GM19395 (cell line): Measurements from ENCODE around the gene MTCH1.

Experiments used
- ATAC-seq: cut with Tn5 transposase; IDR thresholded peaks from one replicate; pipeline ENCODE4 v1.9.1; 2021; ENCODE audit warnings: mild to moderate bottlenecking, moderate library complexity; ENCODE audit not compliant: unreplicated experiment

MTCH1 gene

GRCh38 chr6:36970892-36971842 lies 14.8 kb downstream of the MTCH1 start:
- ATAC-seq: no peak

GRCh38 chr6:36969988-36970891 lies 15.8 kb downstream of the MTCH1 start:
- no peak for ATAC-seq

- ATAC-seq: no peak
These were observed 16.7 kb downstream of the MTCH1 start for GRCh38 chr6:36969240-36969691.

GRCh38 chr6:36968266-36968977 lies 17.6 kb downstream of the MTCH1 start:
- no peak for ATAC-seq

GRCh38 chr6:36967757-36968156 lies 18.2 kb downstream of the MTCH1 start:
- ATAC-seq: no peak

- no peak for ATAC-seq
These were observed 18.7 kb downstream of the MTCH1 start for GRCh38 chr6:36967301-36967700.

GRCh38 chr6:36964908-36965307 lies 21.1 kb downstream of the MTCH1 start:
- ATAC-seq: no peak

- ATAC-seq: no peak
These were observed 21.6 kb downstream of the MTCH1 start for GRCh38 chr6:36964349-36964748.

GRCh38 chr6:36963451-36964290 lies 22.3 kb downstream of the MTCH1 start:
- no peak for ATAC-seq

GRCh38 chr6:36962874-36963273 lies 23.1 kb downstream of the MTCH1 start:
- peak; percentile 62 for ATAC-seq

GRCh38 chr6:36961441-36962435 lies 24.3 kb downstream of the MTCH1 start:
- no peak for ATAC-seq

GRCh38 chr6:36959555-36960250 lies 26.3 kb downstream of the MTCH1 start:
- no peak for ATAC-seq

- ATAC-seq: no peak
These were observed 27.0 kb downstream of the MTCH1 start for GRCh38 chr6:36958775-36959554.

GRCh38 chr6:36957773-36958271 lies 28.2 kb downstream of the MTCH1 start:
- no peak for ATAC-seq

- ATAC-seq: no peak
These were observed 29.6 kb downstream of the MTCH1 start for GRCh38 chr6:36956446-36956820.

- no peak for ATAC-seq
These were observed 30.1 kb downstream of the MTCH1 start for GRCh38 chr6:36955671-36956445.
